H9 (cell line): ENCODE results near the gene CRYBG2. TPM values are rescaled to one million over a fixed set of nuclear protein-coding genes. Genes with fewer than 3 reads are reported as not detected.
"Not testable (repeated sequence)": the region's sequence is repeated elsewhere in the genome, so short reads cannot be mapped to it uniquely, and the experiment has no call there.

ENCODE experiments used
- DNase-seq: peaks from one replicate; pipeline ENCODE4 v3.0.0-alpha.2; 2017
- H2AFZ ChIP-seq: one replicate; pipeline ENCODE4 v1.6.1; 2013; ENCODE audit warnings: mild to moderate bottlenecking, low read length, control low read depth, moderate library complexity
- H2AK5ac ChIP-seq: 2 replicates; pipeline ENCODE4 v1.6.1; 2013; ENCODE audit warnings: low read length, control low read depth, mixed read lengths; ENCODE audit not compliant: insufficient read length
- H2BK120ac ChIP-seq: one replicate; pipeline ENCODE4 v1.6.1; 2013; ENCODE audit warnings: low read depth, mild to moderate bottlenecking, low read length, control low read depth, inconsistent platforms; ENCODE audit not compliant: poor library complexity, severe bottlenecking
- H2BK12ac ChIP-seq: 2 replicates; pipeline ENCODE4 v1.6.1; 2013; ENCODE audit warnings: low read length, control low read depth, mixed read lengths, low read depth; ENCODE audit not compliant: insufficient read length
- H2BK15ac ChIP-seq: 2 replicates; pipeline ENCODE4 v1.6.1; 2013; ENCODE audit warnings: low read depth, low read length, control low read depth
- H2BK20ac ChIP-seq: one replicate; pipeline ENCODE4 v1.6.1; 2013; ENCODE audit warnings: low read depth, mild to moderate bottlenecking, low read length, control low read depth, inconsistent platforms; ENCODE audit not compliant: poor library complexity, severe bottlenecking
- H2BK5ac ChIP-seq: 2 replicates; pipeline ENCODE4 v1.6.1; 2013; ENCODE audit warnings: low read length, control low read depth, mixed read lengths; ENCODE audit not compliant: insufficient read length
- H3K14ac ChIP-seq: 2 replicates; pipeline ENCODE4 v1.6.1; 2013; ENCODE audit warnings: low read length, control low read depth; ENCODE audit not compliant: insufficient read depth
- H3K18ac ChIP-seq: 2 replicates; pipeline ENCODE4 v1.6.1; 2013; ENCODE audit warnings: low read depth, mild to moderate bottlenecking, mixed read lengths, low read length, control low read depth; ENCODE audit not compliant: insufficient read length
- H3K23ac ChIP-seq: 2 replicates; pipeline ENCODE4 v1.6.1; 2013; ENCODE audit warnings: low read length, control low read depth, mixed read lengths, low read depth; ENCODE audit not compliant: insufficient read length
- H3K23me2 ChIP-seq: 2 replicates; pipeline ENCODE4 v1.6.1; 2013; ENCODE audit warnings: low read depth, mild to moderate bottlenecking, mixed read lengths, low read length, control low read depth; ENCODE audit not compliant: insufficient read length, poor library complexity, severe bottlenecking
- H3K27ac ChIP-seq: 2 replicates; pipeline ENCODE4 v1.5.1; 2013; ENCODE audit warnings: low read length, control low read depth, mixed read lengths, low read depth; ENCODE audit not compliant: insufficient read length
- H3K27me3 ChIP-seq: 2 replicates; pipeline ENCODE4 v1.6.1; 2013; ENCODE audit warnings: low read length, control low read depth, inconsistent platforms; ENCODE audit not compliant: insufficient read depth
- H3K4ac ChIP-seq: 2 replicates; pipeline ENCODE4 v1.6.1; 2013; ENCODE audit warnings: low read depth, mild to moderate bottlenecking, control low read depth, inconsistent platforms, low read length, moderate library complexity
- H3K4me1 ChIP-seq: 2 replicates; pipeline ENCODE4 v1.6.1; 2013; ENCODE audit warnings: low read length, control low read depth, inconsistent platforms; ENCODE audit not compliant: insufficient read depth
- H3K4me2 ChIP-seq: 2 replicates; pipeline ENCODE4 v1.6.1; 2013; ENCODE audit warnings: low read length, control low read depth, mixed read lengths; ENCODE audit not compliant: insufficient read length, insufficient read depth
- H3K56ac ChIP-seq: 2 replicates; pipeline ENCODE4 v1.6.1; 2013; ENCODE audit warnings: low read depth, mild to moderate bottlenecking, mixed read lengths, low read length, control low read depth; ENCODE audit not compliant: insufficient read length
- H3K79me1 ChIP-seq: 2 replicates; pipeline ENCODE4 v1.6.1; 2013; ENCODE audit warnings: low read depth, mild to moderate bottlenecking, moderate library complexity, low read length, control low read depth, inconsistent platforms; ENCODE audit not compliant: insufficient read depth, poor library complexity, severe bottlenecking
- H3K79me2 ChIP-seq: 2 replicates; pipeline ENCODE4 v1.6.1; 2013; ENCODE audit warnings: low read length, control low read depth, inconsistent platforms; ENCODE audit not compliant: insufficient read depth
- H3K9ac ChIP-seq: 2 replicates; pipeline ENCODE4 v1.6.1; 2013; ENCODE audit warnings: low read length, control low read depth, mixed read lengths; ENCODE audit not compliant: insufficient read length; ENCODE audit errors: extremely low read depth
- H3K9me3 ChIP-seq: one replicate; pipeline ENCODE4 v1.6.1; 2013; ENCODE audit warnings: low read depth, low read length, inconsistent platforms; ENCODE audit not compliant: control insufficient read depth
- H3T11ph ChIP-seq: one replicate; pipeline ENCODE4 v1.6.1; 2013; ENCODE audit warnings: mild to moderate bottlenecking, low read length, control low read depth, inconsistent platforms
- H4K20me1 ChIP-seq: one replicate; pipeline ENCODE4 v1.6.1; 2013; ENCODE audit not compliant: control insufficient read depth, insufficient read length, insufficient read depth
- H4K5ac ChIP-seq: 2 replicates; pipeline ENCODE4 v1.6.1; 2013; ENCODE audit warnings: low read depth, mild to moderate bottlenecking, mixed read lengths, low read length, control low read depth; ENCODE audit not compliant: insufficient read length
- H4K8ac ChIP-seq: replicated peaks from 2 replicates; pipeline ENCODE4 v1.6.1; 2013; ENCODE audit warnings: low read length, control low read depth, mixed read lengths, low read depth; ENCODE audit not compliant: insufficient read length
- H4K91ac ChIP-seq: 2 replicates; pipeline ENCODE4 v1.6.1; 2013; ENCODE audit warnings: low read depth, mild to moderate bottlenecking, moderate library complexity, mixed read lengths, low read length, control low read depth; ENCODE audit not compliant: insufficient read length
- H3K27ac Mint-ChIP-seq, 3 experiments: 2 replicates in 2 of 3; 3 replicates in 1 of 3; pipeline ENCODE4 v1.8.0; 2020 to 2021; ENCODE audit warnings: mixed read lengths in 3 of 3, mild to moderate bottlenecking in 1 of 3, moderate library complexity in 1 of 3
- H3K27me3 Mint-ChIP-seq: 2 replicates; pipeline ENCODE4 v1.8.0; 2021; ENCODE audit warnings: low read depth, mild to moderate bottlenecking, moderate library complexity, mixed read lengths
- H3K36me3 Mint-ChIP-seq, 3 experiments: 2 replicates in 2 of 3; 3 replicates in 1 of 3; pipeline ENCODE4 v1.8.0; 2020 to 2021; ENCODE audit warnings: low read depth in 3 of 3, mixed read lengths in 3 of 3; ENCODE audit not compliant: insufficient read depth in 1 of 3
- H3K4me1 Mint-ChIP-seq, 2 experiments: 2 replicates each; pipeline ENCODE4 v1.8.0; 2020; ENCODE audit warnings: mixed read lengths in 2 of 2
- H3K4me3 Mint-ChIP-seq, 2 experiments: 2 replicates in 1 of 2; 3 replicates in 1 of 2; pipeline ENCODE4 v1.8.0; 2020 to 2021; ENCODE audit warnings: mild to moderate bottlenecking in 2 of 2, mixed read lengths in 2 of 2, moderate library complexity in 1 of 2
- H3K9me3 Mint-ChIP-seq, 2 experiments: 2 replicates in 1 of 2; 3 replicates in 1 of 2; pipeline ENCODE4 v1.8.0; 2020; ENCODE audit warnings: mild to moderate bottlenecking in 2 of 2, mixed read lengths in 2 of 2, moderate library complexity in 1 of 2
- WGBS: extraction: QIAGEN DNeasy Blood & Tissue Kit; methylation state at CpG from one replicate; pipeline ENCODE4 v1.1.7; 2013; ENCODE audit warnings: missing lambda C conversion rate, low lambda C conversion rate, mixed read lengths; ENCODE audit not compliant: insufficient read length; ENCODE audit errors: extremely low coverage; 5-methylcytosine and 5-hydroxymethylcytosine counted together
- total RNA-seq: library from RNA; stranded (reverse); gene quantifications from 2 replicates; pipeline ENCODE4 v1.2.1, GENCODE V29; 2021
- TF ChIP-seq, protein P1 (sequence below): fragments of 200-600 bp; sonication (generic); conservative IDR thresholded peaks from 3 replicates; pipeline ENCODE4 v1.8.0; 2021; ENCODE audit warnings: antibody characterized with exemption, mild to moderate bottlenecking

The CRYBG2 gene
- total RNA-seq, 1 experiment from 2014 or later, result 12.8 TPM

DNA sequence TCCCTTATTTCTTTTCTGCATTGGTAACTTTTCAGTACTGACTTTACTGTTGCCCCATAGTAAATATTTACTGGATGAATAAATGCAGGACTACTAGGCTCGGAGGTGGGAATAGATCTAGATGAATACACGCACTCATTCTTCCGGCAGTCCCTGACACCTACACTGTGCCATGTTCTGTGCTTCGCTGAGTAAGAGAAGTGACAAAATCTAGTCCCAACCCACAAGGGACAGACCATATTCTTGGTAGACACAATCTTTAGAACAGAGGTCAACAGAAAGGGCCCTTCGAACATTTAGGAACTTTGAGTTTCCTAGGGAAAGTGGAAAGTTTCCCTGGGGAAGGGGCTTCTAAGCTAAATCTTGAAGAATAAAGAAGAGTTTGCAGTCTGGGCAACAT, 39.4 kb downstream of the CRYBG2 start:
- H2AK5ac ChIP-seq, result no peak overlapping the region
- no peaks in the 10 kb centered on the region for H3K79me2 ChIP-seq
- no peaks in the 10 kb centered on the region for H3K9me3 ChIP-seq
- no peak overlapping the region for H3K9ac ChIP-seq
- no peak overlapping the region for H3K4me2 ChIP-seq
- H2BK5ac ChIP-seq, result no peak overlapping the region
- H3K23me2 ChIP-seq, result no peaks in the 10 kb centered on the region
- WGBS, result no CpG with 5 or more reads among the region's 5 CpGs
- TF ChIP-seq, protein P1, sequence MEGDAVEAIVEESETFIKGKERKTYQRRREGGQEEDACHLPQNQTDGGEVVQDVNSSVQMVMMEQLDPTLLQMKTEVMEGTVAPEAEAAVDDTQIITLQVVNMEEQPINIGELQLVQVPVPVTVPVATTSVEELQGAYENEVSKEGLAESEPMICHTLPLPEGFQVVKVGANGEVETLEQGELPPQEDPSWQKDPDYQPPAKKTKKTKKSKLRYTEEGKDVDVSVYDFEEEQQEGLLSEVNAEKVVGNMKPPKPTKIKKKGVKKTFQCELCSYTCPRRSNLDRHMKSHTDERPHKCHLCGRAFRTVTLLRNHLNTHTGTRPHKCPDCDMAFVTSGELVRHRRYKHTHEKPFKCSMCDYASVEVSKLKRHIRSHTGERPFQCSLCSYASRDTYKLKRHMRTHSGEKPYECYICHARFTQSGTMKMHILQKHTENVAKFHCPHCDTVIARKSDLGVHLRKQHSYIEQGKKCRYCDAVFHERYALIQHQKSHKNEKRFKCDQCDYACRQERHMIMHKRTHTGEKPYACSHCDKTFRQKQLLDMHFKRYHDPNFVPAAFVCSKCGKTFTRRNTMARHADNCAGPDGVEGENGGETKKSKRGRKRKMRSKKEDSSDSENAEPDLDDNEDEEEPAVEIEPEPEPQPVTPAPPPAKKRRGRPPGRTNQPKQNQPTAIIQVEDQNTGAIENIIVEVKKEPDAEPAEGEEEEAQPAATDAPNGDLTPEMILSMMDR, result no peak
- H4K20me1 ChIP-seq, result no peaks in the 10 kb centered on the region
- H2BK120ac ChIP-seq, result no peak overlapping the region
- no peak overlapping the region for H3K27ac ChIP-seq
- no peaks in the 10 kb centered on the region for H3K79me1 ChIP-seq
- DNase-seq, result no peak
- Mint-ChIP-seq H3K4me1 (peaks cover 30 to 40% of the 10 kb centered on the region in 2 experiments), H3K9me3 (no peaks in the 10 kb centered on the region), H3K27ac (no peak overlapping the region), H3K36me3 (no peaks in the 10 kb centered on the region), H3K27me3 (peaks cover 3% of the 10 kb centered on the region), H3K4me3 (no peak overlapping the region)
- H2BK15ac ChIP-seq, result no peak overlapping the region
- no peak overlapping the region for H2BK20ac ChIP-seq
- no peak overlapping the region for H2BK12ac ChIP-seq
- no peaks in the 10 kb centered on the region for H3K4me1 ChIP-seq
- no peak overlapping the region for H4K8ac ChIP-seq
- H3K23ac ChIP-seq, result no peak overlapping the region
- H3K4ac ChIP-seq, result no peak overlapping the region
- no peaks in the 10 kb centered on the region for H3K27me3 ChIP-seq
- H3T11ph ChIP-seq, result no peak overlapping the region
- H3K18ac ChIP-seq, result no peak overlapping the region
- H4K91ac ChIP-seq, result no peak overlapping the region
- no peak overlapping the region for H4K5ac ChIP-seq
- H3K56ac ChIP-seq, result no peak overlapping the region
- H2AFZ ChIP-seq, result no peak overlapping the region
- no peak overlapping the region for H3K14ac ChIP-seq

DNA sequence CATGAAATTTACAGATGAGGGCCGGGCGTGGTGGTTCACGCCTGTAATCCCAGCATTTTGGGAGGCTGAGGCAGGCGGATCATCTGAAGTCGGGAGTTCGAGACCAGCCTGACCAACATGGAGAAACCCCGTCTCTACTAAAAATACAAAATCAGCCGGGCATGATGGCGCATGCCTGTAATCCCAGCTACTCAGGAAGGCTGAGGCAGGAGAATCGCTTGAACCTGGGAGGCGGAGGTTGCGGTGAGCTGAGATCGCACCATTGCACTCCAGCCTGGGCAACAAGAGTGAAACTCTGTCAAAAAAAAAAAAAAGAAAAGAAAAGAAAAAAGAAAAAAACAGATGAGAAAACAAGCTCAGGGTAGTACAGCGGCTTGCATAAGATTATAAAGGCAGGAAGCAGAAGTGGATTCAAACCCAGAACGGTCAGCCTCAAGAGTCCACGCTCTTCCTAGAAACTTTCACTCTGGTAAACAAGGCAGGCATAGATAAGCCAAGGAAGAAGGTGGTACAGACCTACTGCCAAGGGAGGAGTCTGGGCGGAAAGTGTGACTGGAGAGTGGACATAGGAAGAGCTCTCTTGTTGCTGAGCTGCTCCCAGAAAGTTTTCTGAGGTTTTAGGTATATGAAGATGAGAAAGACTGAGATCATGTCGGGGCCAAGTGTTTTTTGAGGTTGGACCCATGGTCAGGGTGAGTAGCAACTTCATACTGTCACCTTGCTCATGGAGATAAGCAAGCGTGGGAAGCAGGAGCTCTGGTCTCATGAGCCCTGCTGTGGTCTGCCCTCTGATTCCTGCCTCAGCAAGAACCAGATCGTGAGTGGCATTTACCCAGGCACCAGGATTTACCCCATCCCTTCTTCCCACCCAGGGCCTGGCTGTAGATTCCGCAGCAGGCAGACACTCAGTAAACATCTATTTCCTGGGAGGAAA, 45.7 kb downstream of the CRYBG2 start:
- H3K56ac ChIP-seq, H4K5ac ChIP-seq, DNase-seq, H3K23me2 ChIP-seq, H2BK20ac ChIP-seq, H3T11ph ChIP-seq, H3K9me3 Mint-ChIP-seq, H3K79me1 ChIP-seq, H3K27ac ChIP-seq, H2BK15ac ChIP-seq, H3K27me3 Mint-ChIP-seq, H3K9me3 ChIP-seq, H3K4me2 ChIP-seq, H3K23ac ChIP-seq, H3K14ac ChIP-seq, H4K20me1 ChIP-seq, H3K4me1 ChIP-seq, H3K79me2 ChIP-seq, H3K36me3 Mint-ChIP-seq, H3K4me3 Mint-ChIP-seq, H2BK120ac ChIP-seq, H3K27me3 ChIP-seq, H2AFZ ChIP-seq, H4K91ac ChIP-seq, H3K9ac ChIP-seq, H2BK12ac ChIP-seq, H3K18ac ChIP-seq, H2BK5ac ChIP-seq, H3K4ac ChIP-seq, H2AK5ac ChIP-seq, H4K8ac ChIP-seq: not testable (repeated sequence)
- H3K4me1 Mint-ChIP-seq, result peaks cover 16 to 17% of the 10 kb centered on the region in 2 experiments
- WGBS, result no CpG with 5 or more reads among the region's 21 CpGs
- peak overlapping the region in 1 of 3 experiments; percentile 7; a peak in 2 of 7 replicates for H3K27ac Mint-ChIP-seq
